GM12873 (cell line): ENCODE measurements around the gene TUFT1.

Experiments used
- CTCF ChIP-seq: IDR thresholded peaks from 2 replicates; pipeline ENCODE4 v1.5.1; 2012; ENCODE audit warnings: low read depth, mild to moderate bottlenecking, moderate library complexity, low read length, control low read depth; ENCODE audit not compliant: insufficient read depth; ENCODE audit errors: missing control alignments

The TUFT1 gene

DNA sequence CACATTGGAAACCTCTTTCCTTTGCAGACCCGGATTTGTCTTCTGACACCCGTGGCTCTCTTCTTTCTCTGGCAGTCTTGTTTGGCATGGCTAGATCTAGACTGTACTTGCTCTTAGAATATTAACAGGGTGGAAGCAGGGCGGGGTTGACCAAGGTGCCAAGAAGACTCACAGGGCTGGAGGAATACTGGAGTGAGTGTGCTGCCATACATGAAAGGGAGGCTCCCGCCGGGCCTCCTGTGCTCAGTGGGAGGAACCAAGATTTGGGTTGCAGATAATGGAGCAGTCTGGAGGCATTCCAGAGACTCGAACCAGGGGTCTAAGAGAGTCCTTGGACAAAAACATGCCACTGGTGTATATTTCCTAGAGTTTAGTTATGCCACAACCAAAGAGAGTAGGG lies 44.2 kb downstream of the TUFT1 start:
- TF ChIP-seq CTCF = no peak

DNA sequence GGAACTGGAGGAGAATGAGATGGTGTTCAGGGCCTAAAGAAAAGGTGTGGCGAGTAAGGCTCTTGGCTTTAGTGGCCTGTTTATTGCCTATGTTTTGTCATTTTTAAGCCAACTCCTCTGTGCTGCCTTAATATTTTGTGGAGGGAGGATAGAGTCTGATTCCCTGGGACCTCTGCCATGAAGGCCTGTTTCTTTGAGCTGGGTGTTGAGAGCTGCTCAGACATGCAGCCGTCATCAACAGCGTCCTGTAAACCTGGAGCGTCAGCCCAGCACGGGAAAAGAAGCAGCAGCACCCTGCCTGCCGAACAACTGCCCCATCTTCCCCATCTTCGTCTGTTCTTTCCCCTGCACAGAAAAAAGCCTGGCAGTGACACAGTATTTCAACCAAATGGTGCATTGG lies 44.7 kb downstream of the TUFT1 start:
- TF ChIP-seq CTCF = no peak

GRCh38 chr1:151585622-151586021 lies 45.5 kb downstream of the TUFT1 start:
- no peak for TF ChIP-seq CTCF

DNA sequence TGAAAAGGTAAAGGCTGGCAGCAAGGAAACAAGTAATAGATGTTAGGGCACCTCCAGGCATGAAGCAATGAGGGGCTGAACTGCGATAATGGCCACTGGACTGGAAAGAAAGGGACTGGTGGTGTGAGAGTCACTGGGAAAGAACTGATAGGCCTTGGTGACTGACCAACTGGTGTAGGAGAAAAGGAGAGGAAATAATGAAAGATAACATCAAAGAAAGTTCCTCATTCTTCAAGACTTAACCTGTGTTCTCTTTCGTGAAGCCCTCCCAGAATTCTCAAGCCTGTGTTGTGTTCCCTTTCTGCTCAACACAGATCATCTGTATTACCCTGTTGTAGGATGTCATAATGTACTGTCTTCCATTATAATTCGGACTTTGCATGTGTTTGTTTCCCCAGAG lies 50.9 kb downstream of the TUFT1 start:
- no peak for TF ChIP-seq CTCF

DNA sequence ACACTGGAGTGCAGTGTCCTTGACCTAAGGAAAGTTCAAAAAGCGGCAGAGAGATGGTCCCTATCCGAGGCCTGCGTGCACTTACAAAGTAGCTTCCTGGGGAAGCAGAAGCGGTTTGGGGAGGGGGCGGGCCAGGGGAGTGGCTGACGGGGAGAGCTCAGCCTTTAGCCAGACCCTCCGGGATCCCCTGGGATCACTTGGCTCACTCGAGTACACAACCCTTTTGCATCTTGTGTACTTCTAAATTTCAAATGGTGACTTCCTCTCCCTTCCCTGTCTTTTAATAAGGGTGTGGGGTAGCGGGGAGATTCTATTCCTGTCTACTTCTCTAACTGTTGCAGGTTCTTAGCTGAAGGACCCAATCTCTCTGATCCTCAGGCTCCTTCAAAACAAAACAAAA lies 53.6 kb downstream of the TUFT1 start:
- no peak for TF ChIP-seq CTCF

DNA sequence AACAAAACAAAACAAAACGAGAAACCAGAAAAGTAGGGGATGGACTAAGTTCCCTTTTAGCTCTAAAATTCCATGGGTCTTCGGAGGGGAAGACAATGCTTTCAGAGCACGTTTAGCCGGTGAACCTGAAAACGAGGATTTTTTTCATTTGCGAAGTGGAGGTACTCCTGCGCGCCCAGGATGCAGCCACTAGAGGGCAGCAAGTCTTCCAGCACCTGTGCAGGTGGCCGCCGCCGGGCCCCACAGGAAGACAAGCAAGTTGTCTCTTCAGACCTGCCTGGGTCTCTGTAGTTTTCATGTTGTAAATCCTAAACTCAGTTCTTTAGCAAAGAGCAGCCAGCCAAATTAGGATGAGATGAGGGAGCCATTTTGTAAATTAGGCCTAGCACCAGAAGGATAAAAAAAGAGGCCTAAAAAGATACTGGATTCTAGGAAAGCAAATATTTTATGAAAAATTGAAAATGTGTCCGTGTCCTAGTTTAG lies 54.1 kb downstream of the TUFT1 start:
- peak; percentile 96 for TF ChIP-seq CTCF

DNA sequence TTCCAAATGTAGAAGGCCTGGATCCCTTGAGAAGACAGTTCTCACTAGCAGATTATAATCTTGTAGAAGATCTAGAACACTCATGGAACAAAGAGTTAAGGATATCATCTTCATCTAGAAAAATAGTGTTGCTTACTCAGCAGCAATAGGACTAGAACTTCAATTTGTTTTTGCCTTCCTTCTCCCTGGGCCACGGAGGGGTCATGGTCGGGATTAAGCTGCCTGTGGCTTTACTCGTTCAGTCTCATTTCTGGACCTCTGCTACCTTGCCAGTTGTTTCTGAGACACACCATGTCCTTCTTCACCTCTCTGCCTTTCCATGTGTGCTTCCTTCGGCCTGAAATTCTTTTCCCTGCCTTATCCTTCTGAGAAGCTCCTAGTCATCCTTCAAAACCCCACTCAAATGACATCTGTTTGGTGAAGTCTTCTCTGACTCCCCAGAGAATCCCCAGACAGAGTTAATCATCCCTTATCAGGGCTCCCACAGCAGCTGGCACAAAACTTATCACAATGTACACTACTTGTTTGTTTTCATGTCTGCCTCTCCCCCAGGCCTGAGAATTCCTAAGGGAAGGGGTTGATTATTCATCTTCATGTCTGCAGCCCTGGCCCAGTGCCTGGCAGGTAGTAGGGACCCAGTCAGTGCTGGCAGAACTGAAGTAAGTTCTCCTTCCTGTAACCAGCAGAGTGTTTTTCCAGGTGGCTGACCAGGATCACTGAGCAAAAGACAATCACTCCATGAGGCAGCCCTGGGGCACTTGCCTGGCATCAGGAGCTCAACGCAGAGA lies 56.3 kb downstream of the TUFT1 start:
- no peak for TF ChIP-seq CTCF
